ENCODE results near the gene CYP3A5. TPM values are rescaled to one million over a fixed set of nuclear protein-coding genes. Genes with fewer than 3 reads are reported as not detected.

CYP3A5 gene
- total RNA-seq, 4 donors from 2014 or later, result 142 to 543 (median 383) TPM

GRCh38 chr7:99599836-99600235 is 80.0 kb downstream of the CYP3A5 start:
- no peaks in the 10 kb centered on the region for H3K36me3 ChIP-seq
- no peak for DNase-seq
- intact Hi-C loops (cut with DNase I; ENCODE audit: low total_unique reads) (no loop called here), in situ Hi-C loops (cut with MboI; ENCODE audit: low pct_ligation_motif_present in 1 of 4, low pct_unique_long_range_greater_than_20kb in 1 of 4, low sequenced_read_pairs in 3 of 4) (no loop called here)
- 50 to 83% methylated on average over 2 to 4 of the region's 4 CpGs for WGBS, 2 donors (ENCODE audit: low coverage in 1 of 2)
- H3K4me1 ChIP-seq, result no peaks in the 10 kb centered on the region
- no peaks in the 10 kb centered on the region for H3K27me3 ChIP-seq
- H3K9me3 ChIP-seq, result no peaks in the 10 kb centered on the region
- TF ChIP-seq EP300 (IDR thresholded peaks at IDR 0.05; ENCODE audit: low read depth) (no peak), CTCF (IDR thresholded peaks at IDR 0.05) (no peak), POLR2A (IDR thresholded peaks at IDR 0.05) (no peak), POLR2AphosphoS5 (IDR thresholded peaks at IDR 0.05) (no peak)
- H3K27ac ChIP-seq, result no peak overlapping the region
- H3K4me3 ChIP-seq, result no peak overlapping the region

Small RNAs within 50 kb of the gene (small RNA-seq; reads per million reads assigned to genes)
- gene CYP3A51P (0 reads per million in 4 donors), gene CYP3A7-CYP3A51P (0 reads per million in 4 donors)

Other genes with a start within 250 kb of the CYP3A5 start
- 10 to 100 TPM in 1 of 4 donors, 1 to 10 TPM in 3; 1.8 to 38.2 (median 5.5) TPM for gene PTCD1, start 241.2 kb downstream of the CYP3A5 start, total RNA-seq
- 10 to 100 TPM; 20.7 to 65.5 (median 24.8) TPM for gene CPSF4, start 241.1 kb downstream of the CYP3A5 start, total RNA-seq
- gene ATP5MF, start 213.8 kb downstream of the CYP3A5 start, total RNA-seq, result 1,000 to 10,000 TPM in 1 of 4 donors, 100 to 1,000 TPM in 2, 10 to 100 TPM in 1; 61.3 to 1,017 (median 295) TPM
- gene ZNF789, start 207.1 kb downstream of the CYP3A5 start, total RNA-seq, result 10 to 100 TPM; 17.2 to 30.7 (median 20.1) TPM
- gene ZNF394, start 179.7 kb downstream of the CYP3A5 start, total RNA-seq, result 10 to 100 TPM; 24.5 to 48.7 (median 38.5) TPM
- 1 to 10 TPM; 4.5 to 8.7 (median 5.9) TPM for gene ZKSCAN5, start 175.3 kb downstream of the CYP3A5 start, total RNA-seq
- gene FAM200A, start 127.9 kb downstream of the CYP3A5 start, total RNA-seq, result 1 to 10 TPM in 2 of 4 donors, under 1 TPM in 1, not detected in 1; 0.40 to 4.2 (median 4.1) TPM
- 100 to 1,000 TPM; 153 to 304 (median 226) TPM for gene ZNF655, start 121.4 kb downstream of the CYP3A5 start, total RNA-seq
- gene TMEM225B, start 81.7 kb downstream of the CYP3A5 start, total RNA-seq, result 1 to 10 TPM in 1 of 4 donors, under 1 TPM in 1, not detected in 2; 0.68 to 1.6 TPM
- gene ZSCAN25, start 63.0 kb downstream of the CYP3A5 start, total RNA-seq, result 10 to 100 TPM; 14.6 to 58.7 (median 18.1) TPM
- gene CYP3A7, start 55.2 kb upstream of the CYP3A5 start, total RNA-seq, result 1 to 10 TPM in 1 of 4 donors, under 1 TPM in 2, not detected in 1; 0.95 to 3.0 (median 0.96) TPM
- gene CYP3A4, start 104.2 kb upstream of the CYP3A5 start, total RNA-seq, result 10 to 100 TPM in 3 of 4 donors, not detected in 1; 10.0 to 44.9 (median 22.1) TPM
- not detected for gene CYP3A43, start 148.0 kb upstream of the CYP3A5 start, total RNA-seq
- not detected for gene OR2AE1, start 197.0 kb upstream of the CYP3A5 start, total RNA-seq
- 10 to 100 TPM; 20.9 to 43.3 (median 39.6) TPM for gene TRIM4, start 239.5 kb upstream of the CYP3A5 start, total RNA-seq
- gene GJC3, start 249.6 kb upstream of the CYP3A5 start, total RNA-seq, result not detected